WERI-Rb-1 (cell line): ENCODE results near the gene HOXA5.

ENCODE experiments used
- DNase-seq: peaks from one replicate; pipeline ENCODE4 v3.0.0-alpha.2; 2020
- H3K27ac ChIP-seq: fragments of 250-450 bp; sonication (Bioruptor Pico); 2 replicates; pipeline ENCODE4 v1.5.1; 2020; ENCODE audit warnings: mild to moderate bottlenecking, moderate library complexity
- H3K27me3 ChIP-seq: fragments of 250-450 bp; sonication (Bioruptor Pico); 2 replicates; pipeline ENCODE4 v1.5.1; 2021; ENCODE audit warnings: mild to moderate bottlenecking, low read depth, moderate library complexity; ENCODE audit not compliant: insufficient read depth, severe bottlenecking
- H3K36me3 ChIP-seq: fragments of 250-450 bp; sonication (Bioruptor Pico); 2 replicates; pipeline ENCODE4 v1.5.1; 2020; ENCODE audit warnings: mild to moderate bottlenecking, moderate library complexity
- H3K4me3 ChIP-seq: 2 replicates; pipeline ENCODE4 v1.5.1; 2011; ENCODE audit warnings: low read depth, mild to moderate bottlenecking, control low read depth, low read length
- H3K9me3 ChIP-seq: fragments of 250-450 bp; sonication (Bioruptor Pico); 2 replicates; pipeline ENCODE4 v1.5.1; 2021; ENCODE audit warnings: mild to moderate bottlenecking, moderate library complexity; ENCODE audit not compliant: severe bottlenecking
- CTCF ChIP-seq: IDR thresholded peaks from 2 replicates; pipeline ENCODE4 v1.5.1; 2011; ENCODE audit warnings: low read depth, mild to moderate bottlenecking, control low read depth, inconsistent platforms, low read length

HOXA5 gene

GRCh38 chr7:27129729-27130539 is 13.5 kb downstream of the HOXA5 start:
- Histone ChIP-seq H3K36me3 (no peaks in the 10 kb centered on the region), H3K4me3 (peak overlapping the region; percentile 46), H3K27ac (peak overlapping the region; percentile 82), H3K9me3 (no peaks in the 10 kb centered on the region), H3K27me3 (peaks cover 42% of the 10 kb centered on the region)
- TF ChIP-seq CTCF = no peak
- DNase-seq = peak; percentile 33

- no peak for TF ChIP-seq CTCF
- no peak for DNase-seq
- H3K27ac ChIP-seq = no peak overlapping the region
- no peaks in the 10 kb centered on the region for H3K9me3 ChIP-seq
- no peaks in the 10 kb centered on the region for H3K36me3 ChIP-seq
- H3K27me3 ChIP-seq = peaks cover 42% of the 10 kb centered on the region
- no peak overlapping the region for H3K4me3 ChIP-seq
Observed at GRCh38 chr7:27128776-27129728, 14.4 kb downstream of the HOXA5 start.

GRCh38 chr7:27128034-27128433 is 15.4 kb downstream of the HOXA5 start:
- Histone ChIP-seq H3K9me3 (no peaks in the 10 kb centered on the region), H3K4me3 (no peak overlapping the region), H3K27me3 (peaks cover 48% of the 10 kb centered on the region), H3K27ac (no peak overlapping the region), H3K36me3 (no peaks in the 10 kb centered on the region)
- no peak for DNase-seq
- no peak for TF ChIP-seq CTCF

GRCh38 chr7:27126596-27127327 is 16.7 kb downstream of the HOXA5 start:
- peaks cover 60% of the 10 kb centered on the region for H3K27me3 ChIP-seq
- no peaks in the 10 kb centered on the region for H3K9me3 ChIP-seq
- H3K27ac ChIP-seq = no peak overlapping the region
- TF ChIP-seq CTCF = no peak
- H3K4me3 ChIP-seq = no peak overlapping the region
- DNase-seq = no peak
- H3K36me3 ChIP-seq = no peaks in the 10 kb centered on the region

GRCh38 chr7:27125986-27126394 is 17.5 kb downstream of the HOXA5 start:
- Histone ChIP-seq H3K27ac (no peak overlapping the region), H3K4me3 (no peak overlapping the region), H3K27me3 (peaks cover 62% of the 10 kb centered on the region), H3K36me3 (no peaks in the 10 kb centered on the region), H3K9me3 (no peaks in the 10 kb centered on the region)
- DNase-seq = no peak
- no peak for TF ChIP-seq CTCF
